ENCODE data around the gene POLE.

DNA sequence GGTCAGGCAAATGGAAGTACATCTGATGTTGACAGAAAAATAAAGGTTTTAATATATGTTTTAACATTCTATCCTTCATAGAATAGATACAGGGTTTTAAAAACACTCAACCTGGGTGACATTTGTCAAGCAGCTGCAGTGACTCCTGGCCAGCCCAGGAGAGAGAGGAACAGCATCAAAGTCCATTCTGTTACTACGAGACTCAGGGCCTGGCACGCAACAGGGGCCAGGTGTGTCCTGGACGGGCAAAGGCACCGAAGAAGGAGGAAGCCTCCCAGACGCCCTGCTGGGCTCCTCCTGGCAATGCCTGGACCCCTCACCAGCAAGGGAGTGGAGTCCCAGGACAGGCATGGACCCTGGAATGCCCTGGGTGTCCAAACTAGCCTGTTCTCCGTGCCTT, 98.8 kb downstream of the POLE start:
- TF ChIP-seq THAP7 (CRISPR knock-in tag; IDR thresholded peaks at IDR 0.05) (no peak), RBM25 (IDR thresholded peaks at IDR 0.05; ENCODE audit: low read depth, low read length, severe bottlenecking) (no peak), CTCF (IDR thresholded peaks at IDR 0.05 in 2 of 3, conservative IDR thresholded peaks at IDR 0.05 in 1 of 3; ENCODE audit: insufficient read depth in 2 of 3, low read depth in 1 of 3, low read length in 3 of 3) (no peak), ZFX (CRISPR knock-in tag; IDR thresholded peaks at IDR 0.05) (no peak), IRF9 (tag; IDR thresholded peaks at IDR 0.05) (no peak), CREB1 (IDR thresholded peaks at IDR 0.05) (no peak), CREB1 (CRISPR knock-in tag; IDR thresholded peaks at IDR 0.05) (no peak), ZBTB33 (CRISPR knock-in tag; IDR thresholded peaks at IDR 0.05) (no peak), EZH2 (IDR thresholded peaks at IDR 0.05; ENCODE audit: borderline replicate concordance, low read depth, low read length) (no peak), ZNF263 (CRISPR knock-in tag; IDR thresholded peaks at IDR 0.05; ENCODE audit: borderline replicate concordance) (no peak), NR0B1 (IDR thresholded peaks at IDR 0.05; ENCODE audit: partially characterized antibody) (no peak), ZBTB2 (IDR thresholded peaks at IDR 0.05) (no peak), RNF2 (IDR thresholded peaks at IDR 0.05) (no peak)
